Measurements from ENCODE around the gene PRKCB. TPM values are rescaled to one million over a fixed set of nuclear protein-coding genes. Genes with fewer than 3 reads are reported as not detected.

Gene PRKCB
- total RNA-seq, 1 experiment from 2014 or later: not detected

- no peak for DNase-seq (ENCODE audit: unreplicated experiment)
- Mint-ChIP-seq H3K27me3 (ENCODE audit: insufficient read depth, unreplicated experiment) (peaks cover 43% of the 10 kb centered on the region), H3K4me1 (ENCODE audit: insufficient read depth, unreplicated experiment) (no peaks in the 10 kb centered on the region), H3K9me3 (ENCODE audit: unreplicated experiment) (no peaks in the 10 kb centered on the region), H3K27ac (ENCODE audit: low read depth, unreplicated experiment) (no peak overlapping the region), H3K36me3 (ENCODE audit: insufficient read depth, unreplicated experiment) (no peaks in the 10 kb centered on the region), H3K4me3 (ENCODE audit: unreplicated experiment) (no peak overlapping the region)
- no peak for TF ChIP-seq CTCF (IDR thresholded peaks at IDR 0.05; ENCODE audit: unreplicated experiment)
- CTCF ChIA-PET: interaction anchor here (1.1 to 4.7 kb wide), 2 partner anchors 9 to 197 kb away, joined by 4 to 32 read pairs; no protein-coding TSS in a partner anchor
- intact Hi-C loops (cut with micrococcal nuclease): no loop called here
- POLR2A ChIA-PET: interaction anchor here (0.7 kb wide), 1 partner anchor 12 kb away, joined by 3 read pairs; no protein-coding TSS in a partner anchor
- BruUV-seq (replicated peaks): no TSS peak
Measured at GRCh38 chr16:24001710-24002109, 165.9 kb downstream of the PRKCB start.

GRCh38 chr16:24002619-24003018 lies 166.8 kb downstream of the PRKCB start:
- no peak for TF ChIP-seq CTCF (IDR thresholded peaks at IDR 0.05; ENCODE audit: unreplicated experiment)
- intact Hi-C loops (cut with micrococcal nuclease): no loop called here
- BruUV-seq (replicated peaks): no TSS peak
- Mint-ChIP-seq H3K4me1 (ENCODE audit: insufficient read depth, unreplicated experiment) (no peaks in the 10 kb centered on the region), H3K27me3 (ENCODE audit: insufficient read depth, unreplicated experiment) (peaks cover 52% of the 10 kb centered on the region), H3K9me3 (ENCODE audit: unreplicated experiment) (no peaks in the 10 kb centered on the region), H3K27ac (ENCODE audit: low read depth, unreplicated experiment) (no peak overlapping the region), H3K4me3 (ENCODE audit: unreplicated experiment) (no peak overlapping the region), H3K36me3 (ENCODE audit: insufficient read depth, unreplicated experiment) (no peaks in the 10 kb centered on the region)
- DNase-seq (ENCODE audit: unreplicated experiment): no peak
- ChIA-PET POLR2A (no interaction called here), CTCF (interaction anchor here (1.1 kb wide), 1 partner anchor 198 kb away, joined by 4 read pairs; no protein-coding TSS in a partner anchor)

GRCh38 chr16:24005577-24005976 lies 169.8 kb downstream of the PRKCB start:
- intact Hi-C loops (cut with micrococcal nuclease): no loop called here
- no peaks in the 10 kb centered on the region for H3K36me3 Mint-ChIP-seq (ENCODE audit: insufficient read depth, unreplicated experiment)
- CTCF ChIA-PET: interaction anchor here (0.6 to 13.2 kb wide), 7 partner anchors 10 to 512 kb away, joined by 3 to 248 read pairs (median 4); no protein-coding TSS in a partner anchor
- no peaks in the 10 kb centered on the region for H3K4me1 Mint-ChIP-seq (ENCODE audit: insufficient read depth, unreplicated experiment)
- peaks cover 55% of the 10 kb centered on the region for H3K27me3 Mint-ChIP-seq (ENCODE audit: insufficient read depth, unreplicated experiment)
- POLR2A ChIA-PET: interaction anchor here (0.6 kb wide), 1 partner anchor 567 kb away, joined by 3 read pairs; no protein-coding TSS in a partner anchor
- no peak overlapping the region for H3K4me3 Mint-ChIP-seq (ENCODE audit: unreplicated experiment)
- no peak overlapping the region for H3K27ac Mint-ChIP-seq (ENCODE audit: low read depth, unreplicated experiment)
- TF ChIP-seq CTCF (IDR thresholded peaks at IDR 0.05; ENCODE audit: unreplicated experiment): no peak
- no peaks in the 10 kb centered on the region for H3K9me3 Mint-ChIP-seq (ENCODE audit: unreplicated experiment)
- BruUV-seq (replicated peaks): no TSS peak
- no peak for DNase-seq (ENCODE audit: unreplicated experiment)

GRCh38 chr16:24007391-24007790 lies 171.6 kb downstream of the PRKCB start:
- ChIA-PET CTCF (interaction anchor here (1.0 to 13.2 kb wide), 3 partner anchors 9 to 203 kb away, joined by 3 to 248 read pairs (median 4); no protein-coding TSS in a partner anchor), POLR2A (no interaction called here)
- no peak for DNase-seq (ENCODE audit: unreplicated experiment)
- Mint-ChIP-seq H3K4me1 (ENCODE audit: insufficient read depth, unreplicated experiment) (no peaks in the 10 kb centered on the region), H3K36me3 (ENCODE audit: insufficient read depth, unreplicated experiment) (no peaks in the 10 kb centered on the region), H3K27me3 (ENCODE audit: insufficient read depth, unreplicated experiment) (peaks cover 50% of the 10 kb centered on the region), H3K9me3 (ENCODE audit: unreplicated experiment) (no peaks in the 10 kb centered on the region), H3K27ac (ENCODE audit: low read depth, unreplicated experiment) (no peak overlapping the region), H3K4me3 (ENCODE audit: unreplicated experiment) (no peak overlapping the region)
- intact Hi-C loops (cut with micrococcal nuclease): no loop called here
- TF ChIP-seq CTCF (IDR thresholded peaks at IDR 0.05; ENCODE audit: unreplicated experiment): no peak
- no TSS peak for BruUV-seq (replicated peaks)
